HG03139 (cell line): ENCODE results near the gene GJD2.

ENCODE experiments used
- ATAC-seq: cut with Tn5 transposase; IDR thresholded peaks from one replicate; pipeline ENCODE4 v1.9.1; 2021; ENCODE audit not compliant: unreplicated experiment

The GJD2 gene

GRCh38 chr15:34754674-34755418 lies at the start of gene GJD2:
Gene GJD2, minus strand, starts transcription at chr15:34754998. Its CDS starts 510 bp downstream, at chr15:34754488.
- no peak for ATAC-seq

- no peak for ATAC-seq
These were observed 49.3 kb upstream of the GJD2 start for GRCh38 chr15:34804113-34804512.

- ATAC-seq: no peak
These were observed 48.3 kb upstream of the GJD2 start for GRCh38 chr15:34802803-34803750.

GRCh38 chr15:34802371-34802770 lies 47.6 kb upstream of the GJD2 start:
- ATAC-seq: no peak

- no peak for ATAC-seq
These were observed 44.6 kb upstream of the GJD2 start for GRCh38 chr15:34799149-34800101.

- no peak for ATAC-seq
These were observed 42.1 kb upstream of the GJD2 start for GRCh38 chr15:34796847-34797435.

GRCh38 chr15:34795267-34796081 lies 40.7 kb upstream of the GJD2 start, which contains the start of gene ACTC1:
Gene ACTC1, minus strand, starts transcription at chr15:34795549. Its CDS starts 741 bp downstream, at chr15:34794808.
- ATAC-seq: no peak

GRCh38 chr15:34794590-34795206 lies 39.9 kb upstream of the GJD2 start:
- ATAC-seq: no peak

- ATAC-seq: no peak
These were observed 39.1 kb upstream of the GJD2 start for GRCh38 chr15:34793901-34794300.

- ATAC-seq: no peak
These were observed 38.3 kb upstream of the GJD2 start for GRCh38 chr15:34793071-34793470.

- ATAC-seq: no peak
These were observed 36.9 kb upstream of the GJD2 start for GRCh38 chr15:34791701-34792100.

- no peak for ATAC-seq
These were observed 35.3 kb upstream of the GJD2 start for GRCh38 chr15:34790121-34790520.

GRCh38 chr15:34789326-34789725 lies 34.5 kb upstream of the GJD2 start:
- ATAC-seq: no peak

GRCh38 chr15:34786206-34786605 lies 31.4 kb upstream of the GJD2 start:
- ATAC-seq: no peak

- ATAC-seq: no peak
These were observed 29.2 kb upstream of the GJD2 start for GRCh38 chr15:34783991-34784390.

- ATAC-seq: no peak
These were observed 28.6 kb upstream of the GJD2 start for GRCh38 chr15:34783431-34783830.

- ATAC-seq: no peak
These were observed 28.1 kb upstream of the GJD2 start for GRCh38 chr15:34782901-34783300.

- ATAC-seq: no peak
These were observed 25.9 kb upstream of the GJD2 start for GRCh38 chr15:34780725-34781124.

GRCh38 chr15:34776606-34777105 lies 21.9 kb upstream of the GJD2 start:
- no peak for ATAC-seq
